HG02840 (cell line): ENCODE data around the gene NKX2-1.
"Not testable (repeated sequence)": the region's sequence is repeated elsewhere in the genome, so short reads cannot be mapped to it uniquely, and the experiment has no call there.

ENCODE experiments used
- ATAC-seq: cut with Tn5 transposase; IDR thresholded peaks from one replicate; pipeline ENCODE4 v1.9.1; 2021; ENCODE audit warnings: mild to moderate bottlenecking, moderate library complexity, moderate number of reproducible peaks; ENCODE audit not compliant: unreplicated experiment, low FRiP score

The NKX2-1 gene

GRCh38 chr14:36519431-36520321 lies at the start of gene NKX2-1:
Gene NKX2-1, minus strand, starts transcription at chr14:36520232. Its CDS starts 103 bp downstream, at chr14:36520129.
- ATAC-seq, result no peak

GRCh38 chr14:36556811-36557433 lies 36.9 kb upstream of the NKX2-1 start:
- ATAC-seq, result no peak

GRCh38 chr14:36555998-36556743 lies 36.1 kb upstream of the NKX2-1 start:
- ATAC-seq, result no peak

GRCh38 chr14:36553656-36554260 lies 33.7 kb upstream of the NKX2-1 start:
- ATAC-seq, result no peak

GRCh38 chr14:36550899-36551298 lies 30.9 kb upstream of the NKX2-1 start:
- no peak for ATAC-seq

GRCh38 chr14:36544280-36544679 lies 24.2 kb upstream of the NKX2-1 start:
- not testable (repeated sequence) for ATAC-seq

DNA sequence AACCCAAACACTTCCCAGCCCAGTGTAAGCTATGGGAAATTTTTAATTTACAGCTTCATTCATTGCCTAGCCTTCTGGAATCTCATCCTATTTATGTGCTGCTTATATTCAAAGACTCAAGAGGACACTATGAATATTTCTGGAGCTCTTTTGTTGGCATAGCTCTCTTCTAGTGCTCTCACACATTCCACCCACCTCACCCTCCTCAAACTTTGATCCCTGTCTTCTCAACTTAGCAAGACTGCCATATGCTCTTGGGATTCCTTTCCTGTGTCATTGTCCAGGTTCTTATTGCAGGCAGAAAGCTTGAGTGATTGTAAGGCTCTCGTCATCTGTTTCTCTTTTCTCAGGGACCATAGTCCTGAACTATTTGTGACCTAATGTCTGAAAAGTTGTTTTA lies 18.0 kb upstream of the NKX2-1 start:
- no peak for ATAC-seq

GRCh38 chr14:36529062-36529461 lies 9.0 kb upstream of the NKX2-1 start:
- ATAC-seq, result no peak

GRCh38 chr14:36525746-36526099 lies 5.7 kb upstream of the NKX2-1 start:
- ATAC-seq, result no peak

DNA sequence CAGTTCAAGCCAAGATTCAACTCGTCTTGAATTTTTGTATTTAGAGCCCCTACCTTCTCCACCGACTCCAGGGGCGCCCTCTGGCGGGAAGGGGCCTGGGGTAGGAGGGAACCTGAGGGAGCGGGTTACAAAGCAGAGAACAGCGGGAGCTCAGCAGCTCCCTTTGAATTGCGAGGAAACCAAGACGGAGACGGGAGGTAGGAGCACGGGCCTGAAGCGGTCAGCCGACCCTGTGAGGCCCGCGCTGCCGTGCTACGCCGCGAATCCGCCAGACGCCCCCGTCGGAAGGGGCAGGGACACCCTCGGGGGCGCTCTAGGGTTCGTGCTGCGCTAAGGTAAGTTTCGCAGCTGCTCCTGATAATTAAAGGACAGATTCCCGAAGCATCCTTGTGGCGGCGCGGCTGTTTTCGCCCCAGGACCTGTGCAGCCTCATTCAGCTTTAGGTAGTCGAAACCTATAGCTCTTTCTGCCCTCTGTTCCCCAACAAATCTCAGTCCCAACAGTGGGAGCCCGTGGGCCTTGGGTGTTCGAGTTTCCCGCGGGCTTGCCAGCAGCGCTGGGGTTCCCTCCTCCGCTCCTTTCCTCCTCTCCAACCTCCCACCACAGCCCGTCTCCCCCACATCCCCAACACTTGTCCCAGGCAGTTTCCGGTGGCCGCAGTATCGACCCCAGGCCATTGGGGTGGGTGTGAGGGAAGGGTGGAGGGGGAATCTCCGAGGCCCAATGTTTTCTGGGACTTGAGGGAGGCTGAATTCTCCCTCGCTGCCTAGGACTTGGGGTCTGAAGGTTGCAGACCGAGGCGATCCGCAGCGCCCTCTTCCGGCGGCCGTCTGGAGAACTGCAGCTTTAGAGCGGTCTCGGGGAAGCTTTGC lies 5.1 kb upstream of the NKX2-1 start:
- no peak for ATAC-seq

DNA sequence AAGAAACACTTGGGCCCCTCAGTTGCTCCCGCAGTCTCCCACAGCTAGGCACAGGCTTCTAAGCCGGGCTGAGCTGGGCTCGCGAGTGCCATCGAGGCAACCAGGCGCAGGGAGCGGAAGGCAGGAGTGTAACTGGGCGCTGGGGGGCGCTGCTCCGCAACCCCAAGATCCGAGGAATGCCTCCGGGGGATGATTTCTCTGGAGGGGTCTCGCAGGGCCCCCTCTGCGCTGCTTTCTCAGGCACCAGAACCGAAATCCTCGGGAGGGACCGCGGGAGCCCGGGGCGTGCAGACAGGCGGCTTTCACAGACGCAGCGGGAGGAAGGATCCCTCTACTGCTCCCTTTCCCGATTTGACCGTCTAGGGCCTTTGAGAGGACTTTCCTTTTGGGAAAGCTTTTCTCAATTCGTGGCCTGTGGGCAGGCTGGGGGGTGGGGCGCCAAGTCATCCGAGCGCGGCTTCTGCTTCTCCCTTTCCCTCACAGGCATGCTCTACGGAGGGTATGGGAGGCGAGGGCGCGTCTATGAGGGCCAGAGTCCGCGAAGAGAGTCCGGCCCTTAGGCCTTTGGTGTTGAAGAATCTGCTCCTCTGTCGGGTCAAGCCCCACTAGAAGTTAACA lies 4.3 kb upstream of the NKX2-1 start:
- no peak for ATAC-seq

DNA sequence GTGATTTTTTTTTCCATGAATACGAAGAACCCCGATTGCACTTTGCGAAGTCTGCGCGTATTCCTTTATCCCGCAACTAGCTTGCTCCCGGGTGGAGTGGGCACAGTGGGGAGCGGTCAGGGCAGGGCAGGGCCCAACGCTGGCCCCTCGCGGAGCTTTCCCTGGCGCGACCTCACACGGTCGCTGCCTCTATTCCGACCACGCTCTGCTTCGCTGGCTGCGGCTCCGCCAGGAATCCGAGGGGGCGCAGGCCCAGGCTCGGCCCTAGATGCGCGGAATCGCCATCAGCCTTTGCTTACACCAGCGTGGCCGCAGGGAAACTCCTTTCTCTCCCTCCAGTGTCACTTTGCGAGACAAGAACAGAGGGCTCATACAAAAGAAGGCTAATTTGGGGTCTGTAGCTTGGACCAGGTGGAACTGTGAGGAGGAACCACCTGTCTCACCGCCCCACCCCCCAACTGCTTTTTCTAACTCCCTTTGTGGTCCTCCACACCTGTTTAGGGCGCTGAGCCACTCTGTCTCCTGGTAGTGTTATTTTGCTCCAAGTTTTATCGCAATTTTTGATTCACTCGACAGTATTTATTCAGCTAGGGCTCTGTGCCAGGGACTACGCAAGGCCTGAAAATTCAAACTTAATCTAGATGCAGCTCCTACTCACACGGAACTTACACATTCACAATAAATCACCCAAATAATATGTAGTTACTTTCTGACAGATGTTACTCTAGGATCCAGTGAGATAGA lies 3.1 kb upstream of the NKX2-1 start:
- ATAC-seq, result no peak

DNA sequence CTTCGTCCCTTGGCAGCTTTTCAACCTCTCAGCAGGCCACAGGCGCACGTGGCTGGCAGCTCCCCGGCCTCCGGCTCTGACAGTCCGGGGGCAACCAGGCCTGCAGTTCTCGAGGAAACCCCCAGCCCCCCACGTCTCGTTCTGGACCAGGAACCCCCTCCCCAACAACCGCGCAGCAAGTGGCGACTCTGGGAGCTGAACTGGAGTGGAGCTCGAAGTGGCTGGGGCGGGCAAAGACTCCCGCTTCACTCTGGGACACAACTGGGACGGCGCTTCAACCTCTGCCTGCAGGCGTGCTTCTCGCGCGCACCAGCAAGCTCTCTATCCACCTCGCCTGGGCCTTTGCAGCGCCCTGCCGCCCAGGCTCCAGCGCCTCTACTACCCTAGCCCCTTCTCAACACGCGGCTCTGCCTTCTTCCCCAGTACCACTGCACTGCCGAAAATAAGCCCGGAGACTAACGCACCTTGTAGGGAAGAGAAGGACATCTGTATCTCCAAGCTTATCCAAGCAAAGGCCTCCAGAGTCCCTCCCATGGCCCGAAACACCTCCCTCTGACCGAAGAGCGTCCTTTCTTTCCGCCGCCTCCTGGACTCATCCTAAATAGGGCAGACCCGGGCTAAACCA lies 2.4 kb upstream of the NKX2-1 start:
- ATAC-seq, result no peak

GRCh38 chr14:36521598-36522345 lies 1.7 kb upstream of the NKX2-1 start:
- no peak for ATAC-seq

GRCh38 chr14:36520601-36521525 lies 831 bp upstream of the NKX2-1 start:
- no peak for ATAC-seq

DNA sequence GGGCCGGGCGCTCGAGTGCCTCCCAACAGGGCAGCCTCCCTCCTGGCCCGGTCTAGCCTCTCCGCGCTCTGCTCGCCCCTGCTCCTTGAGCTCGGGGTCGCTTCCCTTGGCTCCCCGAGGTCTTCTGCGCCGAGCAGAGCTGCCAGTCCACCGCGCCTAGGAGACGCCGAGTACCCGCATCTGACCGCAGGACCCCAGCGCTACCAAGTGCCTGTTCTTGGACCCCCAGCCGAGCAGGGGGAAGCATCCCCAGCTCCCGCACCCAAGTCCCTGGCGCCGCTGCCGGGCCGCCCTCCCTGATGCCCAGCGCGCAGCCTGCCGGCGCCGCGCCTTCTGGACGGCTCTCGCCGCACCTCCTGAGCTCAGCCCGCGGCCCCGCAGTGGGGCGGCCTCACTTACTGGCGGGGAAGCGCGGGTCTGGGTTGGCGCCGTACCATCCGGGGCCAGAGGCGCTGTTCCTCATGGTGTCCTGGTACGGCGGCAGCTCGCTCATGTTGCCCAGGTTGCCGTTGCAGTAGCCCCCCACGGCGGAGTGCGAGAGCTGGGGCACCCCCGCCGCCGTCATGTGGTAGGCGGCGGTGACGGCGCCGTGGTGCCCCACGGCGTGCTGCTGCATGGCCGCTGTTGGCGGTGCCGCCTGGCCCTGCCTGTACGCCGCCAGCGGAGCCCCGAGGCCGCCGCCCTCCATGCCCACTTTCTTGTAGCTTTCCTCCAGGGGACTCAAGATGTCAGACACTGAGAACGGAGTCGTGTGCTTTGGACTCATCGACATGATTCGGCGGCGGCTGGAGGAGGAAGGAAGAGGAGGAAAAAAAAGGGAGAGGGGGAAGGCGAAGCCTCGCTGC lies 1.2 kb downstream of the NKX2-1 start:
- no peak for ATAC-seq
